ENCODE measurements around the gene KIF5C.

- no peak for TF ChIP-seq POLR2AphosphoS5 (IDR thresholded peaks at IDR 0.05; ENCODE audit: low read depth, low read length)
- TF ChIP-seq CTCF (IDR thresholded peaks at IDR 0.05), result no peak
Observed at GRCh38 chr2:148875387-148876051, 492 bp downstream of the KIF5C start.

Data from Panc1 (cell line).